ENCODE measurements around the gene BDKRB1.

BDKRB1 gene

GRCh38 chr14:96227428-96227827 lies 28.6 kb upstream of the BDKRB1 start:
- Histone ChIP-seq H3K4me2 (no peak overlapping the region), H3K36me3 (ENCODE audit: insufficient read depth) (no peaks in the 10 kb centered on the region), H3K79me2 (ENCODE audit: insufficient read depth, low read depth) (no peaks in the 10 kb centered on the region), H3K4me1 (ENCODE audit: low read depth, poor library complexity, severe bottlenecking) (no peaks in the 10 kb centered on the region), H3K27ac (no peak overlapping the region), H3K9ac (no peak overlapping the region), H3K4me3 (IDR thresholded peaks at IDR 0.05; ENCODE audit: insufficient read depth, low read depth, low read length) (no peak overlapping the region), H2AFZ (ENCODE audit: low read depth) (no peak overlapping the region), H3K27me3 (ENCODE audit: insufficient read depth, low read depth) (no peaks in the 10 kb centered on the region), H4K20me1 (ENCODE audit: insufficient read depth) (no peaks in the 10 kb centered on the region)
- TF ChIP-seq CTCF (conservative IDR thresholded peaks at IDR 0.05; ENCODE audit: low read depth, low read length): no peak

- Histone ChIP-seq H3K27ac (no peak overlapping the region), H4K20me1 (ENCODE audit: insufficient read depth) (no peaks in the 10 kb centered on the region), H3K4me3 (IDR thresholded peaks at IDR 0.05; ENCODE audit: insufficient read depth, low read depth, low read length) (no peak overlapping the region), H3K4me1 (ENCODE audit: low read depth, poor library complexity, severe bottlenecking) (no peaks in the 10 kb centered on the region), H3K9ac (no peak overlapping the region), H3K79me2 (ENCODE audit: insufficient read depth, low read depth) (no peaks in the 10 kb centered on the region), H2AFZ (ENCODE audit: low read depth) (no peak overlapping the region), H3K27me3 (ENCODE audit: insufficient read depth, low read depth) (no peaks in the 10 kb centered on the region), H3K36me3 (ENCODE audit: insufficient read depth) (no peaks in the 10 kb centered on the region), H3K4me2 (no peak overlapping the region)
- TF ChIP-seq CTCF (conservative IDR thresholded peaks at IDR 0.05; ENCODE audit: low read depth, low read length): no peak
Measured at GRCh38 chr14:96229315-96229714, 26.7 kb upstream of the BDKRB1 start.

- Histone ChIP-seq H3K4me1 (ENCODE audit: low read depth, poor library complexity, severe bottlenecking) (no peaks in the 10 kb centered on the region), H3K79me2 (ENCODE audit: insufficient read depth, low read depth) (no peaks in the 10 kb centered on the region), H2AFZ (ENCODE audit: low read depth) (no peak overlapping the region), H3K27ac (no peak overlapping the region), H4K20me1 (ENCODE audit: insufficient read depth) (no peaks in the 10 kb centered on the region), H3K4me3 (IDR thresholded peaks at IDR 0.05; ENCODE audit: insufficient read depth, low read depth, low read length) (no peak overlapping the region), H3K36me3 (ENCODE audit: insufficient read depth) (no peaks in the 10 kb centered on the region), H3K9ac (no peak overlapping the region), H3K4me2 (no peak overlapping the region), H3K27me3 (ENCODE audit: insufficient read depth, low read depth) (no peaks in the 10 kb centered on the region)
- TF ChIP-seq CTCF (conservative IDR thresholded peaks at IDR 0.05; ENCODE audit: low read depth, low read length): no peak
Measured at GRCh38 chr14:96231056-96231455, 25.0 kb upstream of the BDKRB1 start.

- no peaks in the 10 kb centered on the region for H3K79me2 ChIP-seq (ENCODE audit: insufficient read depth, low read depth)
- no peak overlapping the region for H2AFZ ChIP-seq (ENCODE audit: low read depth)
- no peaks in the 10 kb centered on the region for H3K27me3 ChIP-seq (ENCODE audit: insufficient read depth, low read depth)
- no peaks in the 10 kb centered on the region for H4K20me1 ChIP-seq (ENCODE audit: insufficient read depth)
- no peak for TF ChIP-seq CTCF (conservative IDR thresholded peaks at IDR 0.05; ENCODE audit: low read depth, low read length)
- H3K36me3 ChIP-seq (ENCODE audit: insufficient read depth): no peaks in the 10 kb centered on the region
- H3K4me1 ChIP-seq (ENCODE audit: low read depth, poor library complexity, severe bottlenecking): no peaks in the 10 kb centered on the region
- no peak overlapping the region for H3K9ac ChIP-seq
- no peak overlapping the region for H3K4me3 ChIP-seq (IDR thresholded peaks at IDR 0.05; ENCODE audit: insufficient read depth, low read depth, low read length)
- H3K27ac ChIP-seq: no peak overlapping the region
- no peak overlapping the region for H3K4me2 ChIP-seq
Measured at GRCh38 chr14:96231526-96232130, 24.4 kb upstream of the BDKRB1 start.
